WTC11 (cell line): ENCODE measurements around the gene RNF40.

Source experiments
- CTCF ChIP-seq: fragments of 200-600 bp; IDR thresholded peaks from 2 replicates; pipeline ENCODE4 v1.8.0; 2022; ENCODE audit warnings: antibody characterized with exemption
- E2F5 ChIP-seq: sonication (generic); formaldehyde crosslinking; IDR thresholded peaks from 2 replicates; pipeline ENCODE4 v1.8.1; 2022; ENCODE audit warnings: mild to moderate bottlenecking, moderate library complexity, missing genetic modification reagents
- ZMAT4 ChIP-seq: fragments of 250-450 bp; sonication (Bioruptor Pico); IDR thresholded peaks from 2 replicates; pipeline ENCODE4 v1.9.0; 2021; ENCODE audit warnings: mild to moderate bottlenecking
- TF ChIP-seq, protein P1 (sequence below): sonication (generic); formaldehyde crosslinking; conservative IDR thresholded peaks from 2 replicates; pipeline ENCODE4 v1.8.1; 2023; ENCODE audit warnings: mild to moderate bottlenecking, low read depth, missing genetic modification reagents, moderate library complexity
- TF ChIP-seq, protein P2 (sequence below): sonication (generic); formaldehyde crosslinking; IDR thresholded peaks from 2 replicates; pipeline ENCODE4 v1.8.0; 2022; ENCODE audit warnings: mild to moderate bottlenecking, missing genetic modification reagents

DNA sequence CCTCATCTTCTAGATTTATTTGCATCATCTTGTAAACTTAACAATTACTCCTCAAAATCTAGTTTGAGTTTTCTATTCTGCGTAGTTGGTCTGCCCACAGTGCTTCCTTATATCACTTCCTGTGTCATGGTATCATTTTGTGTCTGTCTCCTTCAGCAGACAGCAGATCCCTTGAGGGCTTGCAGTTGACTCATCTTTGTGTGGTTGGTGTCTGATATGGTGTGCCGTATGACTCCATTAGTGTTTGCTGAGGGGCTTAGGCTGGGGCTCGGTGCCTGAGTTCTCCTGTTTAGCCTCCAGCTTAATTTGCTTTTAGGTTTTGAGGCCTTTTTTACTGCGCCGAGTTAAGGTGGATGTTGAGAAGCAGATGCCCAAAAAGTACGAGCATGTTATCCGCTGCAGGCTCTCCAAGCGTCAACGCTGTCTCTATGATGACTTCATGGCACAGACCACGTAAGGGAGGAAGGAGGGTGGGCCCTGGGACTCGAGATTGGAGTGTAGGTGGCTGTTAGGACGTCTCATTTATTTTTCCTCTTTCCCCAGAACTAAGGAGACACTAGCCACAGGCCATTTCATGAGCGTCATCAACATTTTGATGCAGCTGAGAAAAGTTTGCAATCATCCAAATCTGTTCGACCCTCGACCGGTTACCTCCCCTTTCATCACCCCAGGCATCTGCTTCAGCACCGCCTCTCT lies 46.2 kb upstream of the RNF40 start:
- TF ChIP-seq, protein P1, sequence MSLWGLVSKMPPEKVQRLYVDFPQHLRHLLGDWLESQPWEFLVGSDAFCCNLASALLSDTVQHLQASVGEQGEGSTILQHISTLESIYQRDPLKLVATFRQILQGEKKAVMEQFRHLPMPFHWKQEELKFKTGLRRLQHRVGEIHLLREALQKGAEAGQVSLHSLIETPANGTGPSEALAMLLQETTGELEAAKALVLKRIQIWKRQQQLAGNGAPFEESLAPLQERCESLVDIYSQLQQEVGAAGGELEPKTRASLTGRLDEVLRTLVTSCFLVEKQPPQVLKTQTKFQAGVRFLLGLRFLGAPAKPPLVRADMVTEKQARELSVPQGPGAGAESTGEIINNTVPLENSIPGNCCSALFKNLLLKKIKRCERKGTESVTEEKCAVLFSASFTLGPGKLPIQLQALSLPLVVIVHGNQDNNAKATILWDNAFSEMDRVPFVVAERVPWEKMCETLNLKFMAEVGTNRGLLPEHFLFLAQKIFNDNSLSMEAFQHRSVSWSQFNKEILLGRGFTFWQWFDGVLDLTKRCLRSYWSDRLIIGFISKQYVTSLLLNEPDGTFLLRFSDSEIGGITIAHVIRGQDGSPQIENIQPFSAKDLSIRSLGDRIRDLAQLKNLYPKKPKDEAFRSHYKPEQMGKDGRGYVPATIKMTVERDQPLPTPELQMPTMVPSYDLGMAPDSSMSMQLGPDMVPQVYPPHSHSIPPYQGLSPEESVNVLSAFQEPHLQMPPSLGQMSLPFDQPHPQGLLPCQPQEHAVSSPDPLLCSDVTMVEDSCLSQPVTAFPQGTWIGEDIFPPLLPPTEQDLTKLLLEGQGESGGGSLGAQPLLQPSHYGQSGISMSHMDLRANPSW (CRISPR knock-in tag): no peak
- TF ChIP-seq E2F5 (CRISPR knock-in tag): no peak
- no peak for TF ChIP-seq CTCF
- no peak for TF ChIP-seq ZMAT4 (CRISPR knock-in tag)
- TF ChIP-seq, protein P2, sequence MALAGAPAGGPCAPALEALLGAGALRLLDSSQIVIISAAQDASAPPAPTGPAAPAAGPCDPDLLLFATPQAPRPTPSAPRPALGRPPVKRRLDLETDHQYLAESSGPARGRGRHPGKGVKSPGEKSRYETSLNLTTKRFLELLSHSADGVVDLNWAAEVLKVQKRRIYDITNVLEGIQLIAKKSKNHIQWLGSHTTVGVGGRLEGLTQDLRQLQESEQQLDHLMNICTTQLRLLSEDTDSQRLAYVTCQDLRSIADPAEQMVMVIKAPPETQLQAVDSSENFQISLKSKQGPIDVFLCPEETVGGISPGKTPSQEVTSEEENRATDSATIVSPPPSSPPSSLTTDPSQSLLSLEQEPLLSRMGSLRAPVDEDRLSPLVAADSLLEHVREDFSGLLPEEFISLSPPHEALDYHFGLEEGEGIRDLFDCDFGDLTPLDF (CRISPR knock-in tag): no peak
